Fibroblast of lung (primary cell): ENCODE results near the gene ZNF600. TPM values are rescaled to one million over a fixed set of nuclear protein-coding genes. Genes with fewer than 3 reads are reported as not detected.
"Not testable (repeated sequence)": the region's sequence is repeated elsewhere in the genome, so short reads cannot be mapped to it uniquely, and the experiment has no call there.

Experiments used
- DNase-seq, 2 donors: peaks; one replicate each; pipeline versions ENCODE4 v3.0.0 to v3.0.0-alpha.2; 2010; ENCODE audit warnings: low read depth in 2 of 2
- H2AFZ ChIP-seq: 2 replicates; pipeline ENCODE4 v1.5.1; 2012; ENCODE audit warnings: low read length, control low read depth, inconsistent platforms
- H3K27ac ChIP-seq: 2 replicates; pipeline ENCODE4 v1.5.1; 2011; ENCODE audit warnings: low read length, control low read depth; ENCODE audit not compliant: insufficient read depth
- H3K27me3 ChIP-seq: 2 replicates; pipeline ENCODE4 v1.5.1; 2011; ENCODE audit warnings: mild to moderate bottlenecking, low read length; ENCODE audit not compliant: control insufficient read depth, insufficient read depth
- H3K36me3 ChIP-seq: 2 replicates; pipeline ENCODE4 v1.5.1; 2011; ENCODE audit warnings: low read length; ENCODE audit not compliant: control insufficient read depth, insufficient read depth
- H3K4me1 ChIP-seq: 2 replicates; pipeline ENCODE4 v1.5.1; 2011; ENCODE audit warnings: low read length; ENCODE audit not compliant: control insufficient read depth, insufficient read depth; ENCODE audit errors: extremely low read depth
- H3K4me2 ChIP-seq: 2 replicates; pipeline ENCODE4 v1.5.1; 2011; ENCODE audit warnings: low read length, control low read depth; ENCODE audit not compliant: insufficient read depth; ENCODE audit errors: extremely low read depth
- H3K4me3 ChIP-seq, 4 experiments: fragments of 200-600 bp in 1 of 4; sonication (generic) in 1 of 4; replicated peaks in 1 of 4; 2 replicates each; pipeline ENCODE4 v1.5.1; 2011 to 2016; ENCODE audit warnings: low read length in 4 of 4, low read depth in 3 of 4, mild to moderate bottlenecking in 3 of 4, control low read depth in 2 of 4, inconsistent platforms in 1 of 4, mixed read lengths in 1 of 4; ENCODE audit not compliant: insufficient read depth in 1 of 4; ENCODE audit errors: control extremely low read depth in 1 of 4
- H3K79me2 ChIP-seq: 2 replicates; pipeline ENCODE4 v1.5.1; 2012; ENCODE audit warnings: mild to moderate bottlenecking, low read length, inconsistent platforms; ENCODE audit not compliant: control insufficient read depth, insufficient read depth
- H3K9ac ChIP-seq: 2 replicates; pipeline ENCODE4 v1.5.1; 2011; ENCODE audit warnings: mild to moderate bottlenecking, low read length, control low read depth; ENCODE audit not compliant: insufficient read depth
- H3K9me3 ChIP-seq: 2 replicates; pipeline ENCODE4 v1.5.1; 2012; ENCODE audit warnings: low read depth, low read length; ENCODE audit not compliant: control insufficient read depth, insufficient read depth
- H4K20me1 ChIP-seq: 2 replicates; pipeline ENCODE4 v1.5.1; 2011; ENCODE audit warnings: low read length; ENCODE audit not compliant: control insufficient read depth, insufficient read depth; ENCODE audit errors: extremely low read depth
- EZH2 ChIP-seq: IDR thresholded peaks from 2 replicates; pipeline ENCODE4 v1.5.1; 2012; ENCODE audit warnings: low read length, control low read depth, mild to moderate bottlenecking; ENCODE audit errors: missing control alignments
- polyA plus RNA-seq, 2 donors: library from polyadenylated mRNA; depleted of rRNA in 1 of 2; stranded (reverse) in 1 of 2; unstranded in 1 of 2; fragments of >200 nt; gene quantifications; 2 replicates each; pipeline ENCODE4 v1.2.1, GENCODE V29; 2011 to 2012; ENCODE audit warnings: missing spikeins in 1 of 2
- total RNA-seq: library from RNA; depleted of rRNA; stranded (reverse); fragments of >200 nt; gene quantifications from 2 replicates; pipeline ENCODE4 v1.2.1, GENCODE V29; 2014
- TF ChIP-seq, protein P1 (sequence below), 2 donors: IDR thresholded peaks in 1 of 2; conservative IDR thresholded peaks in 1 of 2; 1 replicate in 1 of 2; 2 replicates in 1 of 2; pipeline ENCODE4 v1.5.1; 2011 to 2012; ENCODE audit warnings: low read length in 2 of 2, control low read depth in 1 of 2, inconsistent platforms in 1 of 2, low read depth in 1 of 2, mild to moderate bottlenecking in 1 of 2

Gene ZNF600
- total and polyA plus RNA-seq, 2 donors (not counting 1 experiment from before 2014, with no cell fraction given): 2.7 to 5.0 TPM

DNA sequence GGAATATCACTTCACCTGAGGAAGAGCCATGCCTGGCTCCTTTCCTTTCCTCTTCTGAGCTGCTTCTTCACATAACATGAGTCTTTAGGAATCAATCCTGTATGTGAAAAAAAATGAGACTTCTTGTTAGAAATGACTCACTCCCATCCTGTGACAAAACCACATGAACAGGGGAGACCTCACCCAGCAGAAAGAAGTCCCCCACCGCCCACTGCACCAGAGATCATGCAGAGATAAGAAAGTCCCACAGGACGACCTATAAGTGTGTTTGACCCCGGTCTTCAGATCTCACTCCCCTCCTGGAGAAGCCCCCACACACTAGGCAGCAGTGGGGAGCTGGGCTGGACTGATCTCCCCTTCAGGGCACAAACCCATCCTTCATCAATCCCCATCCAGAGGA lies 7.8 kb downstream of the ZNF600 start:
- H2AFZ ChIP-seq: no peak overlapping the region
- H3K27ac ChIP-seq: no peak overlapping the region
- H3K4me2 ChIP-seq: no peak overlapping the region
- H3K27me3 ChIP-seq: no peaks in the 10 kb centered on the region
- H4K20me1 ChIP-seq: no peaks in the 10 kb centered on the region
- no peaks in the 10 kb centered on the region for H3K4me1 ChIP-seq
- H3K36me3 ChIP-seq: no peaks in the 10 kb centered on the region
- H3K79me2 ChIP-seq: no peaks in the 10 kb centered on the region
- DNase-seq: no peak
- TF ChIP-seq, protein P1, sequence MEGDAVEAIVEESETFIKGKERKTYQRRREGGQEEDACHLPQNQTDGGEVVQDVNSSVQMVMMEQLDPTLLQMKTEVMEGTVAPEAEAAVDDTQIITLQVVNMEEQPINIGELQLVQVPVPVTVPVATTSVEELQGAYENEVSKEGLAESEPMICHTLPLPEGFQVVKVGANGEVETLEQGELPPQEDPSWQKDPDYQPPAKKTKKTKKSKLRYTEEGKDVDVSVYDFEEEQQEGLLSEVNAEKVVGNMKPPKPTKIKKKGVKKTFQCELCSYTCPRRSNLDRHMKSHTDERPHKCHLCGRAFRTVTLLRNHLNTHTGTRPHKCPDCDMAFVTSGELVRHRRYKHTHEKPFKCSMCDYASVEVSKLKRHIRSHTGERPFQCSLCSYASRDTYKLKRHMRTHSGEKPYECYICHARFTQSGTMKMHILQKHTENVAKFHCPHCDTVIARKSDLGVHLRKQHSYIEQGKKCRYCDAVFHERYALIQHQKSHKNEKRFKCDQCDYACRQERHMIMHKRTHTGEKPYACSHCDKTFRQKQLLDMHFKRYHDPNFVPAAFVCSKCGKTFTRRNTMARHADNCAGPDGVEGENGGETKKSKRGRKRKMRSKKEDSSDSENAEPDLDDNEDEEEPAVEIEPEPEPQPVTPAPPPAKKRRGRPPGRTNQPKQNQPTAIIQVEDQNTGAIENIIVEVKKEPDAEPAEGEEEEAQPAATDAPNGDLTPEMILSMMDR (conservative IDR thresholded peaks at IDR 0.05 in 1 of 2, IDR thresholded peaks at IDR 0.05 in 1 of 2; ENCODE audit: low read depth in 1 of 2, low read length in 2 of 2): no peak
- TF ChIP-seq EZH2: no peak
- H3K9ac ChIP-seq: no peak overlapping the region
- no peak overlapping the region for H3K4me3 ChIP-seq
- H3K9me3 ChIP-seq: no peaks in the 10 kb centered on the region

DNA sequence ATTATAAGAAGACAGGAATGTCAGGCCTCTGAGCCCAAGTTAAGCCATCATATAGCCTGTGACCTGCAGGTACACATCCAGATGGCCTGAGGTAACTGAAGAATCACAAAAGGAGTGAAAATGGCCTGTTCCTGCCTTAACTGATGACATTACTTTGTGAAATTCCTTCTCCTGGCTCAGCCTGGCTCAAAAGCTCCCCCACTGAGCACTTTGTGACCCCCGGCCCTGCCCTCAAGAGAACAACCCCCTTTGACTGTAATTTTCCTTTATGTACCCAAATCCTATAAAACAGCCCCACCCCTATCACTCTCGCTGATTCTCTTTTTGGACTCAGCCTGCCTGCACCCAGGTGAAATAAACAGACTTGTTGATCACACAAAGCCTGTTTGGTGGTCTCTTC lies 30.1 kb downstream of the ZNF600 start:
- H4K20me1 ChIP-seq, H3K79me2 ChIP-seq, H3K27ac ChIP-seq, H2AFZ ChIP-seq, H3K4me1 ChIP-seq, H3K9me3 ChIP-seq, DNase-seq, H3K4me2 ChIP-seq, H3K4me3 ChIP-seq, H3K27me3 ChIP-seq, H3K36me3 ChIP-seq, H3K9ac ChIP-seq: not testable (repeated sequence)

DNA sequence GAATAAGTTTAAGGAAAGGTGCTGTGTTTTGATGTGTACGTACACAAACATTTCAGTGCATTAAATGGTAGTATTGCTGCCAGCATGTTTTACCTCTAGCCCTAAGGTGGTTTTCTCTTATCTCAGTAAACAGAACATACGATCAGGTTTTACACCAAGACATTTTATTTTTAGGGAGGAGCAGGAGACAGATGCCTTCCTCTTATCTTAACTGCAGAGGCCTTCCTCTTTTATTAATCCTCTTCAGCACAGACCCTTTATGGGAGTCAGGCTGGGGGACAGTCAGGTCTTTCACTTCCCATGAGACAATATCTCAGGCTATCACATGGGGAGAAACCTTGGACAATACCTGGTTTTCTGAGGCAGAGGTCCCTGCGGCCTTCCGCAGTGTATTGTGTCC lies 36.8 kb downstream of the ZNF600 start:
- Histone ChIP-seq H2AFZ (no peak overlapping the region), H3K9ac (no peak overlapping the region)
- DNase-seq: no peak

More for the DNA sequence above, 36.8 kb downstream of the ZNF600 start:
- Histone ChIP-seq H3K9me3 (no peaks in the 10 kb centered on the region), H4K20me1 (no peaks in the 10 kb centered on the region), H3K27ac (no peak overlapping the region), H3K4me1 (no peaks in the 10 kb centered on the region), H3K4me3 (no peak overlapping the region), H3K79me2 (no peaks in the 10 kb centered on the region), H3K27me3 (no peaks in the 10 kb centered on the region), H3K4me2 (no peak overlapping the region), H3K36me3 (no peaks in the 10 kb centered on the region)
- TF ChIP-seq EZH2: no peak
- TF ChIP-seq, protein P1 (conservative IDR thresholded peaks at IDR 0.05 in 1 of 2, IDR thresholded peaks at IDR 0.05 in 1 of 2; ENCODE audit: low read depth in 1 of 2, low read length in 2 of 2): no peak
